ENCODE measurements around the gene PROS1. TPM values are rescaled to one million over a fixed set of nuclear protein-coding genes. Genes with fewer than 3 reads are reported as not detected.

Gene PROS1
- total RNA-seq, 1 experiment from 2014 or later, result 1.3 TPM

DNA sequence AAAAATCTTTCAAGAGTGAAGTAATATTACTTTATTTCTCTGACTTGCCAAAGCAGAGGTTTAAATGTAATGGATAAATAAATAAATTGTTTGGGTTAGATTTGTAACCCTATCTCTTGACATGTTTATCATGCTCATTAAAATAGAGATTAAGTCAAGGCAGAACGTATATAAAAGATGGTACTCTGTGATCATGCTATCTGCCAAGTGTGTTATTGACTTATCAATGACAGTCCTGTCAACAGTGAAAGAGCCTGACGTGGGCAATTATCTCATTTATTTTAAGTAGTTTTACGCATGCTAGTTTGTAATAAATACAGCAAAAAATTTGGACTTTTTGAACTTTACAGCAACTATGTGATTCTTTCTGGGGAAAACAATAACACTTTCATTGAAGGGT, 43.7 kb downstream of the PROS1 start:
- H3K18ac ChIP-seq (ENCODE audit: insufficient read length, low read depth, low read length), result no peak overlapping the region
- H3K79me1 ChIP-seq (ENCODE audit: insufficient read depth, low read depth, low read length, poor library complexity, severe bottlenecking), result no peaks in the 10 kb centered on the region
- TF ChIP-seq, protein P1, sequence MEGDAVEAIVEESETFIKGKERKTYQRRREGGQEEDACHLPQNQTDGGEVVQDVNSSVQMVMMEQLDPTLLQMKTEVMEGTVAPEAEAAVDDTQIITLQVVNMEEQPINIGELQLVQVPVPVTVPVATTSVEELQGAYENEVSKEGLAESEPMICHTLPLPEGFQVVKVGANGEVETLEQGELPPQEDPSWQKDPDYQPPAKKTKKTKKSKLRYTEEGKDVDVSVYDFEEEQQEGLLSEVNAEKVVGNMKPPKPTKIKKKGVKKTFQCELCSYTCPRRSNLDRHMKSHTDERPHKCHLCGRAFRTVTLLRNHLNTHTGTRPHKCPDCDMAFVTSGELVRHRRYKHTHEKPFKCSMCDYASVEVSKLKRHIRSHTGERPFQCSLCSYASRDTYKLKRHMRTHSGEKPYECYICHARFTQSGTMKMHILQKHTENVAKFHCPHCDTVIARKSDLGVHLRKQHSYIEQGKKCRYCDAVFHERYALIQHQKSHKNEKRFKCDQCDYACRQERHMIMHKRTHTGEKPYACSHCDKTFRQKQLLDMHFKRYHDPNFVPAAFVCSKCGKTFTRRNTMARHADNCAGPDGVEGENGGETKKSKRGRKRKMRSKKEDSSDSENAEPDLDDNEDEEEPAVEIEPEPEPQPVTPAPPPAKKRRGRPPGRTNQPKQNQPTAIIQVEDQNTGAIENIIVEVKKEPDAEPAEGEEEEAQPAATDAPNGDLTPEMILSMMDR (conservative IDR thresholded peaks at IDR 0.05), result no peak
- no peak overlapping the region for H3K23ac ChIP-seq (ENCODE audit: insufficient read length, low read depth, low read length)
- no peaks in the 10 kb centered on the region for H4K20me1 ChIP-seq (ENCODE audit: control insufficient read depth, insufficient read depth, insufficient read length)
- no peak overlapping the region for H3K14ac ChIP-seq (ENCODE audit: insufficient read depth, low read length)
- H3K4me1 Mint-ChIP-seq, result no peaks in the 10 kb centered on the region
- no peak overlapping the region for H2BK5ac ChIP-seq (ENCODE audit: insufficient read length, low read length)
- no peak overlapping the region for H3K4me3 Mint-ChIP-seq
- H2BK20ac ChIP-seq (ENCODE audit: low read depth, low read length, poor library complexity, severe bottlenecking), result no peak overlapping the region
- no peak overlapping the region for H3K27ac ChIP-seq (ENCODE audit: insufficient read length, low read depth, low read length)
- no peaks in the 10 kb centered on the region for H3K79me2 ChIP-seq (ENCODE audit: insufficient read depth, low read length)
- H2BK120ac ChIP-seq (ENCODE audit: low read depth, low read length, poor library complexity, severe bottlenecking), result no peak overlapping the region
- no peak overlapping the region for H2AK5ac ChIP-seq (ENCODE audit: insufficient read length, low read length)
- H3K9ac ChIP-seq (ENCODE audit: extremely low read depth, insufficient read length, low read length), result no peak overlapping the region
- peaks cover 80 to 91% of the 10 kb centered on the region in 2 experiments for H3K9me3 Mint-ChIP-seq
- H3K4me2 ChIP-seq (ENCODE audit: insufficient read depth, insufficient read length, low read length), result no peak overlapping the region
- no peaks in the 10 kb centered on the region for H3K27me3 ChIP-seq (ENCODE audit: insufficient read depth, low read length)
- no peak overlapping the region for H2BK15ac ChIP-seq (ENCODE audit: low read depth, low read length)
- no peak overlapping the region for H4K5ac ChIP-seq (ENCODE audit: insufficient read length, low read depth, low read length)
- no peak overlapping the region for H3T11ph ChIP-seq (ENCODE audit: low read length)
- H3K27ac Mint-ChIP-seq, result no peak overlapping the region
- H3K56ac ChIP-seq (ENCODE audit: insufficient read length, low read depth, low read length), result no peak overlapping the region
- no peaks in the 10 kb centered on the region for H3K4me1 ChIP-seq (ENCODE audit: insufficient read depth, low read length)
- peaks cover 34% of the 10 kb centered on the region for H3K9me3 ChIP-seq (ENCODE audit: control insufficient read depth, low read depth, low read length)
- no peaks in the 10 kb centered on the region for H3K23me2 ChIP-seq (ENCODE audit: insufficient read length, low read depth, low read length, poor library complexity, severe bottlenecking)
- WGBS (ENCODE audit: extremely low coverage, insufficient read length, low lambda C conversion rate), result no CpG with 5 or more reads among the region's 3 CpGs
- H3K4ac ChIP-seq (ENCODE audit: low read depth, low read length), result no peak overlapping the region
- DNase-seq, result no peak
- no peak overlapping the region for H2AFZ ChIP-seq (ENCODE audit: low read length)
- H4K8ac ChIP-seq (replicated peaks; ENCODE audit: insufficient read length, low read depth, low read length), result no peak overlapping the region
- H3K36me3 Mint-ChIP-seq (ENCODE audit: insufficient read depth in 1 of 3, low read depth in 3 of 3), result peaks cover 6 to 23% (median 8%) of the 10 kb centered on the region in 3 experiments
- H4K91ac ChIP-seq (ENCODE audit: insufficient read length, low read depth, low read length), result no peak overlapping the region
- peaks cover 2% of the 10 kb centered on the region; the same call in 1 of the 2 replicates for H3K27me3 Mint-ChIP-seq (ENCODE audit: low read depth)
- H2BK12ac ChIP-seq (ENCODE audit: insufficient read length, low read depth, low read length), result no peak overlapping the region

Data from H9 (cell line).